Progenitor cell of endocrine pancreas (in vitro differentiated cells): ENCODE data around the gene BICDL1. TPM values are rescaled to one million over a fixed set of nuclear protein-coding genes. Genes with fewer than 3 reads are reported as not detected.

Experiments
- DNase-seq: peaks from one replicate; pipeline ENCODE4 v3.0.0; 2021; ENCODE audit warnings: low spot score; ENCODE audit not compliant: unreplicated experiment
- H3K27ac Mint-ChIP-seq: 2 replicates; pipeline ENCODE4 v1.8.0; 2021; ENCODE audit warnings: mild to moderate bottlenecking, moderate library complexity, mixed read lengths
- H3K27me3 Mint-ChIP-seq: 2 replicates; pipeline ENCODE4 v1.8.0; 2021; ENCODE audit warnings: mixed read lengths
- H3K36me3 Mint-ChIP-seq: 2 replicates; pipeline ENCODE4 v1.8.0; 2022; ENCODE audit warnings: mixed read lengths; ENCODE audit not compliant: insufficient read depth
- H3K4me1 Mint-ChIP-seq: 2 replicates; pipeline ENCODE4 v1.8.0; 2021; ENCODE audit warnings: low read depth, mixed read lengths
- H3K4me3 Mint-ChIP-seq: 2 replicates; pipeline ENCODE4 v1.8.0; 2021; ENCODE audit warnings: low read depth, mild to moderate bottlenecking, moderate library complexity, mixed read lengths
- H3K9me3 Mint-ChIP-seq: 2 replicates; pipeline ENCODE4 v1.8.0; 2021; ENCODE audit warnings: low read depth, mixed read lengths
- CTCF ChIP-seq: fragments of 200-600 bp; sonication (generic); IDR thresholded peaks from one replicate; pipeline ENCODE4 v1.5.0; 2021; ENCODE audit warnings: antibody characterized with exemption, mild to moderate bottlenecking; ENCODE audit not compliant: unreplicated experiment
- total RNA-seq: library from RNA; stranded (reverse); gene quantifications from 2 replicates; pipeline ENCODE4 v1.2.1, GENCODE V29; 2021

The BICDL1 gene
- total RNA-seq, 1 donor from 2014 or later: 11.1 TPM

- TF ChIP-seq CTCF: no peak
- H3K9me3 Mint-ChIP-seq: no peaks in the 10 kb centered on the region
- DNase-seq: no peak
- H3K4me1 Mint-ChIP-seq: peaks cover 25% of the 10 kb centered on the region
- peak overlapping the region; percentile 92 for H3K27ac Mint-ChIP-seq
- H3K36me3 Mint-ChIP-seq: peaks cover 7% of the 10 kb centered on the region
- H3K4me3 Mint-ChIP-seq: peak overlapping the region; percentile 84
- H3K27me3 Mint-ChIP-seq: no peaks in the 10 kb centered on the region
Measured at GRCh38 chr12:120115692-120116440, 126.8 kb downstream of the BICDL1 start.

GRCh38 chr12:120116441-120116791 is 127.4 kb downstream of the BICDL1 start, which contains the start of gene RAB35:
Gene RAB35, minus strand, starts transcription at chr12:120116753. Its CDS starts 103 bp downstream, at chr12:120116650.
- Mint-ChIP-seq H3K9me3 (no peaks in the 10 kb centered on the region), H3K27me3 (no peaks in the 10 kb centered on the region), H3K4me3 (peak within 1 kb of the TSS; percentile 84), H3K4me1 (peaks cover 25% of the 10 kb centered on the region), H3K36me3 (peaks cover 7% of the 10 kb centered on the region), H3K27ac (peak within 1 kb of the TSS; percentile 92)
- DNase-seq: no peak
- no peak for TF ChIP-seq CTCF

- Mint-ChIP-seq H3K9me3 (no peaks in the 10 kb centered on the region), H3K27me3 (no peaks in the 10 kb centered on the region), H3K36me3 (peaks cover 7% of the 10 kb centered on the region), H3K27ac (peak overlapping the region; percentile 89), H3K4me3 (peak overlapping the region; percentile 79), H3K4me1 (peaks cover 25% of the 10 kb centered on the region)
- no peak for TF ChIP-seq CTCF
- peak; percentile 97 for DNase-seq
Measured at GRCh38 chr12:120116792-120117651, 128.0 kb downstream of the BICDL1 start.

GRCh38 chr12:120117961-120118320 is 128.9 kb downstream of the BICDL1 start:
- DNase-seq: no peak
- Mint-ChIP-seq H3K4me3 (peak overlapping the region; percentile 79), H3K27ac (no peak overlapping the region), H3K4me1 (peaks cover 25% of the 10 kb centered on the region), H3K36me3 (peaks cover 7% of the 10 kb centered on the region), H3K27me3 (no peaks in the 10 kb centered on the region), H3K9me3 (no peaks in the 10 kb centered on the region)
- no peak for TF ChIP-seq CTCF

- Mint-ChIP-seq H3K36me3 (peaks cover 4% of the 10 kb centered on the region), H3K4me1 (peaks cover 25% of the 10 kb centered on the region), H3K27me3 (no peaks in the 10 kb centered on the region), H3K9me3 (no peaks in the 10 kb centered on the region), H3K27ac (no peak overlapping the region), H3K4me3 (peak overlapping the region; percentile 79)
- no peak for TF ChIP-seq CTCF
- DNase-seq: no peak
Measured at GRCh38 chr12:120118321-120119061, 129.5 kb downstream of the BICDL1 start.
